ENCODE results near the gene SRSF2.
"Not testable (repeated sequence)": the region's sequence is repeated elsewhere in the genome, so short reads cannot be mapped to it uniquely, and the experiment has no call there.

Gene SRSF2

GRCh38 chr17:76720211-76720610 lies 16.9 kb downstream of the SRSF2 start:
- DNase-seq: no peak

- no peak for DNase-seq
Measured at GRCh38 chr17:76718516-76718915, 18.6 kb downstream of the SRSF2 start.

GRCh38 chr17:76716839-76717215 lies 20.3 kb downstream of the SRSF2 start:
- DNase-seq: no peak

GRCh38 chr17:76716146-76716838 lies 20.8 kb downstream of the SRSF2 start:
- DNase-seq: no peak

- DNase-seq: no peak
Measured at GRCh38 chr17:76715496-76715830, 21.7 kb downstream of the SRSF2 start.

GRCh38 chr17:76714822-76715495 lies 22.2 kb downstream of the SRSF2 start:
- peak; percentile 77 for DNase-seq

- DNase-seq: no peak
Measured at GRCh38 chr17:76714336-76714735, 22.8 kb downstream of the SRSF2 start.

GRCh38 chr17:76713765-76714164 lies 23.4 kb downstream of the SRSF2 start:
- no peak for DNase-seq

- DNase-seq: not testable (repeated sequence)
Measured at GRCh38 chr17:76712321-76712720, 24.8 kb downstream of the SRSF2 start.

- DNase-seq: peak; percentile 58
Measured at GRCh38 chr17:76710863-76711611, 26.1 kb downstream of the SRSF2 start, which contains the start of gene MXRA7. MXRA7 (minus strand) TSS chr17:76710965; CDS start chr17:76710946, 19 bp downstream.

GRCh38 chr17:76709951-76710862 lies 26.9 kb downstream of the SRSF2 start:
- not testable (repeated sequence) for DNase-seq

- DNase-seq: no peak
Measured at GRCh38 chr17:76709077-76709950, 27.8 kb downstream of the SRSF2 start.

GRCh38 chr17:76707985-76708807 lies 28.9 kb downstream of the SRSF2 start:
- DNase-seq: no peak

- DNase-seq: no peak
Measured at GRCh38 chr17:76706817-76707216, 30.3 kb downstream of the SRSF2 start.

- DNase-seq: no peak
Measured at GRCh38 chr17:76704805-76705204, 32.3 kb downstream of the SRSF2 start.

GRCh38 chr17:76702941-76703637 lies 34.0 kb downstream of the SRSF2 start:
- DNase-seq: no peak

GRCh38 chr17:76702076-76702475 lies 35.1 kb downstream of the SRSF2 start:
- DNase-seq: no peak

GRCh38 chr17:76701471-76701967 lies 35.6 kb downstream of the SRSF2 start:
- DNase-seq: no peak

GRCh38 chr17:76700617-76701470 lies 36.3 kb downstream of the SRSF2 start:
- DNase-seq: no peak
